GM12801 (cell line): ENCODE data around the gene ACTL8.

ENCODE experiments used
- TF ChIP-seq, protein P1 (sequence below): IDR thresholded peaks from one replicate; pipeline ENCODE4 v1.5.1; 2011; ENCODE audit warnings: control low read depth; ENCODE audit not compliant: insufficient read length; ENCODE audit errors: extremely low read depth

The ACTL8 gene

DNA sequence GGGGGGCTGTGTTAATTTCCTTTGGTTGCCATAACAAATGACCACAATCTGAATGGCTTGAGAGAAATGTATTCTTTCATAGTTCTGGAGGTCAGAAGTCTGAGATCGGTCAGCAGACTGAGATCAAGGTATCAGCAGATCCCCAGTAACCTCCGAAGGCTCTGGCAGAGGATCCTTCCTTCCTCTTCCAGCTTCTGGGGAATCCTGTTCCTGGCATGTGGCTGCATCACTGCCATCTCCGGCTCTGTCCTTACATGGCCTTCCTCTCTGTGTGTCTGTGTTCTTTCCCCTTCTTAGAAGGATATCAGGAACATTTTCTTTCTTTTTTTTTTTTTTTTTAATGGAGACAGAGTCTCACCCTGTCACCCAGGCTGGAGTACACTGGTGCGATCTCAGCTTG, 25.8 kb downstream of the ACTL8 start:
- TF ChIP-seq, protein P1, sequence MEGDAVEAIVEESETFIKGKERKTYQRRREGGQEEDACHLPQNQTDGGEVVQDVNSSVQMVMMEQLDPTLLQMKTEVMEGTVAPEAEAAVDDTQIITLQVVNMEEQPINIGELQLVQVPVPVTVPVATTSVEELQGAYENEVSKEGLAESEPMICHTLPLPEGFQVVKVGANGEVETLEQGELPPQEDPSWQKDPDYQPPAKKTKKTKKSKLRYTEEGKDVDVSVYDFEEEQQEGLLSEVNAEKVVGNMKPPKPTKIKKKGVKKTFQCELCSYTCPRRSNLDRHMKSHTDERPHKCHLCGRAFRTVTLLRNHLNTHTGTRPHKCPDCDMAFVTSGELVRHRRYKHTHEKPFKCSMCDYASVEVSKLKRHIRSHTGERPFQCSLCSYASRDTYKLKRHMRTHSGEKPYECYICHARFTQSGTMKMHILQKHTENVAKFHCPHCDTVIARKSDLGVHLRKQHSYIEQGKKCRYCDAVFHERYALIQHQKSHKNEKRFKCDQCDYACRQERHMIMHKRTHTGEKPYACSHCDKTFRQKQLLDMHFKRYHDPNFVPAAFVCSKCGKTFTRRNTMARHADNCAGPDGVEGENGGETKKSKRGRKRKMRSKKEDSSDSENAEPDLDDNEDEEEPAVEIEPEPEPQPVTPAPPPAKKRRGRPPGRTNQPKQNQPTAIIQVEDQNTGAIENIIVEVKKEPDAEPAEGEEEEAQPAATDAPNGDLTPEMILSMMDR, result no peak

DNA sequence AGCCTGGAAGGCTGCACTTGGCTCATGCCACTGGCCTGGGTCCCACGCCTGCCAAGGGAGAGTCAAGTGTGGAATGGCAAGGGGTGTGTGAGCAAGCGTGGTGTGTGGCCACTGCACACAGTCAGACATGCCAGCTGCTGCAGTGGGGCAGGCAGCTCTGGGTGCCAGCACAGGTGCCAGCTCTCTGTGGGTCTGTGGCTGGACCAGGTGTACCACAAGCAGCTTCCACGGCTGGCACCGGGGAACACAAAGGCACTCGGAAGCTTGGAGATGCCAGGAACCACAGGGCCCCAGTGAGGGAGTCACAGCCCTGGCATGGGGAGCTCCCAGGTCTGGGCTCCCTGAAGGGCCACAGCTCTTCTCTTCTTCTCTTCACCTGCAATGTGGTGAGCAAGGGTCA, 34.8 kb downstream of the ACTL8 start:
- TF ChIP-seq, protein P1, result no peak

DNA sequence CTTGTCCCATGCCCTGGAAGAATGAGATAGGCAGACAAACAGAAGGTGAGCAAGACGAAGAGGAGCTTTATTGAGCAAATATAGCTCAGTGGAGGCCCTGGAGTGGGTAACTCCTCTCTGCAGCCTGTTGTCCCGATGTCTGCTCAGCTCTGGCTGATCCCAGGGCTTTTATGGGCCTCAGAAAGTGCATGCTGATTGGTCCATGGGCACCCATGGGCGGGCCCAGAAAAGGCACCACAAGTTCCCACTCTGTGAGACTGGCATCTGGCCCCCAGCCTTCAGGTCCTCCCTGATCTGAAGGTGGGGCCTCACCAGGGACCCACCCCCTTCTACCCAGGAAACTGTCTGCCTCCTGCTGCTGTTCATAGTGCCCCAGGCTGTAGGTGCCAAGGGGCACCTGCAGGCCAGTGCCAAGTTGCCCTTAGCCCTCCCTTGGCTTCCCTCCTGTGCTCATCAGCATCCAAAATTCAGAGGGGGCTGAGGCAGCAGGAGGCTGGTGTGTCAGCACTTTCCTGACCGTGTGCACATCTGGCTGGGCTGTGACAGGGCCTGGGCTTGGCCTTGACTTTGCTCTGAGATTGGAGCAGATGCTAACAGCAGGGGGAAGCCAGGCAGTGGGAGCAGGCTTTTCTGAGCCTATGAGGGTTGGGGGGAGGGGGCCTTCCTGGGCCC, 35.4 kb downstream of the ACTL8 start:
- TF ChIP-seq, protein P1, result no peak

DNA sequence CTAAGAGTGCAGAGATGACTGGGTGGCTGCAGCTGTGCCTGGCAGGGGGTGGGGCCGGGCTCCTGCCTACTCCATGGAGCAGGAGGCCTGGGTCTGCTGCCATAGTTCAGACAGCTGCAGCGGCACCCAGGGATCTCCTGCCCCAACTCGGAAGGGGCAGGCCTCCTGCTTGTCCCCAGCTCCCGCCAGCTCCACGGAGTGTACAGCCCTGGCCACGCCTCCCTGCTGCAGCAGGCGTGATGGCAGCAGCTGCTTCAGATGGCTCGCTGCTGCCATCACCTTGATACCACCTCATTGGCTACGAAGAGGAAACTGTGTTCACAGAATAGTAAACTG, 35.9 kb downstream of the ACTL8 start:
- TF ChIP-seq, protein P1, result no peak

DNA sequence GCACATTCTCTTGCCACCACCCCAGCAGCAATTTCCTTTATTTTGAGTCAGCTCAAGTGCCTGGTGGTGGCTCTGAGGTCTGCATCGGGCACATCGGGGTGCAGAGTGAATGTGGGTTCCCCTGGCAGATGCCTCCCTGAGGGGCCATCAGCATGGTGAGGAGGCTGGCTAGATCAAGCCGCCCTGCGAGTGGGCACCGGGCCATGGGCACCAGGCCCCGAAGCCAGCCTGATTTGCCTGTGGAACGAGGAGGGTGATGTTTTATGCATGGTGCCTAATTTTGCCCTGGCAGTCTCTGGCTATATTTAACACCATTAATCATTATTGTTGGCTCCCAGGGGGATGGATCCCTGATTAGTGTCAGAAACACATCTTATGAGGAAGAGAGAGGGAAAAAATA, 36.3 kb downstream of the ACTL8 start:
- TF ChIP-seq, protein P1, result no peak

DNA sequence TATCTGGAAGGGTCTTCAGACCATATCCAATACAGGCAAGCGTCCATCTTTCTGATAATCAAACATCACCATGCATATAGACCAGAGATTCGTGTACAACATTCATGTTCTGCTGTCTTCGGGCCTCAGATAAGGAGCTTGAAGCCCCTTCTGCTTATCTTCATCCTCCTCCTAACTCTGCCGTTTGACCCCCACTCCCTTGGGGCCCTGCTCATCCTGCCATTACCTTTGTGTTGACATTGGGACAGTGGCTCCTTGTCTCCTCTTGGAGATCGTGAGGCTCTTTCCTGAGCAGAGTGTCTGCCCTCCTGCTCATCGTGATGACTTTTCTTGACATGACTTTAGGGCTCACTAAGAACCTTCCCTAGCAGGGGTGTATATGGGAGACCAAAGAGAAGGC, 37.3 kb downstream of the ACTL8 start:
- TF ChIP-seq, protein P1, result no peak

DNA sequence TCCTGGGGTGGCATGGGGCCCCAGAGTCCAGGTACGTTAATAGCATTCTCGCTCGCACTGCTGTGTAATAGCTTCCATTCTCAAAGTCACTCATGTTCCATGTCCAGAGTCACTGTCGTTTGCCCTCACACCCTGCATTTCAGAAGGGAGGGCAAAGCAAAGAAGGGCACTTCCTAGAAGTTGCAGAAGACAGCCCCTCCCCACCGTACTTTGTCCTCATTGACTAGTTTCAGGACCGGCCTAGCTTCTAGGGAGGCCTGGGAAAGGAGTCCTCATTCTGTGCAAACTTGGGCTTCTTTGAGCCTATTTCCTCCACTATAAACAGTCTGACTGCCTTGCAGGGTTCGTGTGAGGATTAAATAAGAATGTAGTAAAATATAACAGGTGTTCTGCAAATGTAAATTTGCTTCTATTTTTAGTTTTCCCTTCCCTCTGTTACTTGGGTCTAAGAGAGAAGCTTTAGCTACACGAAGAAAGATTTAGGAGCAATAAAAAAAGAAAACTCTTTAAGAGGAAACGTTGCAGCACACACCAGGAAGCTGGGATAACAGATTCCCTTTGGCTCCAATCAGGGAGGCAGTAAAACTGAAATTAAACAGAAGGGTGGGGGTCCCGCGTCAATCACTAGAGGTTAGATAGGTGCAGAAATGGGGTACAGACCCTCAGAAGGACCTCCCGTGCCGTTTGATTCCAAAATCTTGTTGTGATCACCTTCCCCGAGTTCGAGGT, 40.1 kb downstream of the ACTL8 start:
- TF ChIP-seq, protein P1, result no peak
